Skin epidermis (tissue), 12 donors: ENCODE measurements around the gene SLC27A1.
A peak's percentile ranks its signal among the peaks of the same experiment; 100 is the strongest.
"Not testable (repeated sequence)": the region's sequence is repeated elsewhere in the genome, so short reads cannot be mapped to it uniquely, and the experiment has no call there.

Experiments used
- H3K27ac ChIP-seq, 21 experiments: fragments of 200-600 bp; sonication (generic) in 11 of 21; one replicate each; pipeline ENCODE4 v1.5.0; 2020; ENCODE audit warnings: mild to moderate bottlenecking in 3 of 21, inconsistent platforms in 2 of 21, moderate library complexity in 2 of 21
- H3K4me3 ChIP-seq, 7 experiments: fragments of 200-600 bp; sonication (generic) in 2 of 7; one replicate each; pipeline ENCODE4 v1.5.0; 2020; ENCODE audit warnings: inconsistent platforms in 2 of 7, mild to moderate bottlenecking in 2 of 7, moderate library complexity in 1 of 7

SLC27A1 gene

DNA sequence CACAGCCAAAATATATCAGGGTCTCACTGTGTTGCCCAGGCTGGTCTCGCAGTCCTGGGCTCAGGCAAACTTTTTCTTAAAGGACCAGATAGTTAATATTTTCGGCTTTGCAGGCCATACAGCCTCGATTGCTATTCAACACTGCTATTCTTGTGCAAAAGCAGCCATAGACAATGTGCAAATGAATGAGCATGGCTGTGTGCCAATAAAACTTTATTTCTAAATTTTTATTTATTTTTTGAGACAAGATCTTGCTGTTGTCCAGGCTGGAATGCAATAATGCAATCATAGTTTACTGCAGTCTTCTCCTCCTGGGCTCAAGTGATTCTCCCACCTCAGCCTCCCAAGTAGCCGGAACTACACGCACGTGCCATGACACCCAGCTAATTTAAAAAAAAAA, 32.9 kb downstream of the SLC27A1 start:
- no peak overlapping the region for H3K27ac ChIP-seq
- no peak overlapping the region for H3K4me3 ChIP-seq

DNA sequence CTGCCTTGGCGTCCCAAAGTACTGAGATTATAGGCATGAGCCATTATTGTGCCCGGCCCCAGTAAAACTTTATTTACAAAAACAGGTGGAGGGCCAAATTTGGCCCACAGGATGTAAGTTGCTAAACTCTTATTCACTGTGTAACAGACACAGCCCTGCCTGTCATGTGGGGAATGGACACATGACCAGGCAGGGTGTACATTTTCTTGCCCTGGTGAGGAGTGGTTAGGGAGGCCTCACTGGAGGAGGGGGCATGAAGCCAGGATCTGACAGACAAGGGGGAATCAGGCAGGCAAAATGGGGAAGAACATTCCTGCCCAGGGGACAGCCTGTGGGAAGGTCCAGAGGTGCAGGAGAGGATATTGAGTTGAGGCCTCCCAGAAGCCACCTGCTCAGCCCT, 33.7 kb downstream of the SLC27A1 start:
- Histone ChIP-seq H3K4me3 (no peak overlapping the region), H3K27ac (peak overlapping the region in 5 of 21 experiments; percentile 35 to 67 (median 49))

DNA sequence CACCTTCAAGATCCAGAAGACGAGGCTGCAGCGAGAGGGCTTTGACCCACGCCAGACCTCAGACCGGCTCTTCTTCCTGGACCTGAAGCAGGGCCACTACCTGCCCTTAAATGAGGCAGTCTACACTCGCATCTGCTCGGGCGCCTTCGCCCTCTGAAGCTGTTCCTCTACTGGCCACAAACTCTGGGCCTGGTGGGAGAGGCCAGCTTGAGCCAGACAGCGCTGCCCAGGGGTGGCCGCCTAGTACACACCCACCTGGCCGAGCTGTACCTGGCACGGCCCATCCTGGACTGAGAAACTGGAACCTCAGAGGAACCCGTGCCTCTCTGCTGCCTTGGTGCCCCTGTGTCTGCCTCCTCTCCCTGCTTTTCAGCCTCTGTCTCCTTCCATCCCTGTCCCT, 34.1 kb downstream of the SLC27A1 start:
- Histone ChIP-seq H3K4me3 (no peak overlapping the region), H3K27ac (peak overlapping the region in 7 of 21 experiments; percentile 1 to 72 (median 49))

DNA sequence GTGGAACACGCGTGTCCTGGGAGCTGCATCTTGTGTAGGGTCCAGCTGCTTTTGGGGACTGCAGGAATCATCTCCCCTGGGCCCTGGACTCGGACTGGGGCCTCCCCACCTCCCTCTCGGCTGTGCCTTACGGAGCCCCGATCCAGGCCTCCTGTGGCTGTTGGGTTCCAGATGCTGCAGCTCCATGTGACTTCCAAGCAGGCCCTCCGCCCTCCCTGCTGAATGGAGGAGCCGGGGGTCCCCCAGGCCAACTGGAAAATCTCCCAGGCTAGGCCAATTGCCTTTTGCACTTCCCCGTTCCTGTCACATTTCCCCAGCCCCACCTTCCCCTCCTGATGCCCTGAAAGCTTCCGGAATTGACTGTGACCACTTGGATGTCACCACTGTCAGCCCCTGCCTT, 34.9 kb downstream of the SLC27A1 start:
- H3K4me3 ChIP-seq: no peak overlapping the region
- peak overlapping the region in 11 of 21 experiments; percentile 0 to 72 (median 35) for H3K27ac ChIP-seq

DNA sequence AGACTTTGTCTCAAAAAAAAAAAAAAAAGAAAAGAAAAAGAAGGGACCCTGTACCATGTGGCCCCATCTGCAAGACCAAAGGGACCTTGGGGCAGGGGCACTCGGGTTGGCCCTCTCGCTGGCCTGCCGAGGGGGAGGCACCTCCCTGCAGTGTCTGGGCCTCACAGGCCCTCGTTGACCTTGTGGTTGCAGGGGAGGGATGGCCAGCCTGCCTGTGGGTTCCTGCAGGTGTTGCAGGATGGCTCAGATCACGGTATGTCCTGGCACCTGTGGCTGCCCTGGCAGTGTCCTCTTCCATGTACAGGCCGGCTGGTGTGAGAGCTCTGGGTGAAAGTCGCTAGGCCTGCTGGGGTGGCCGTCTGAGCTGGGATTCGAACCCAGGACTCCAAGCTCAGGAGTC, 36.4 kb downstream of the SLC27A1 start:
- no peak overlapping the region for H3K4me3 ChIP-seq
- H3K27ac ChIP-seq: no peak overlapping the region

DNA sequence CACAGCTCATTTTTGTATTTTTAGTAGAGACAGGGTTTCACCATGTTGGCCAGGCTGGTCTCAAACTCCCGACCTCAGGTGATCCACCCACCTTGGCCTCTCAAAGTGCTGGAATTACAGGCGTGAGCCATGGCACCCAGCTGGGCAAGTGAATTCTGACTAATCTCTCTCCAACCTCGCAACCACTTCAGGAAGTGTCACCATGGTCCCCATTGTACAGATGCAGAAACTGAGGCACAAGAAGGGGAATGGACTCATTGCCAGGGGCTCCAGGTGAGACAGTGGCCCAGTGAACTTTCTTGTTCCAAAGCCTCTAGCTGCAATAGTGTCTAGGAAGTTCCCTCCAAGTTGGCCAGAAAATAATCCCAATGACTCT, 38.2 kb downstream of the SLC27A1 start:
- H3K27ac ChIP-seq: peak overlapping the region in 11 of 21 experiments; percentile 9 to 62 (median 41)

DNA sequence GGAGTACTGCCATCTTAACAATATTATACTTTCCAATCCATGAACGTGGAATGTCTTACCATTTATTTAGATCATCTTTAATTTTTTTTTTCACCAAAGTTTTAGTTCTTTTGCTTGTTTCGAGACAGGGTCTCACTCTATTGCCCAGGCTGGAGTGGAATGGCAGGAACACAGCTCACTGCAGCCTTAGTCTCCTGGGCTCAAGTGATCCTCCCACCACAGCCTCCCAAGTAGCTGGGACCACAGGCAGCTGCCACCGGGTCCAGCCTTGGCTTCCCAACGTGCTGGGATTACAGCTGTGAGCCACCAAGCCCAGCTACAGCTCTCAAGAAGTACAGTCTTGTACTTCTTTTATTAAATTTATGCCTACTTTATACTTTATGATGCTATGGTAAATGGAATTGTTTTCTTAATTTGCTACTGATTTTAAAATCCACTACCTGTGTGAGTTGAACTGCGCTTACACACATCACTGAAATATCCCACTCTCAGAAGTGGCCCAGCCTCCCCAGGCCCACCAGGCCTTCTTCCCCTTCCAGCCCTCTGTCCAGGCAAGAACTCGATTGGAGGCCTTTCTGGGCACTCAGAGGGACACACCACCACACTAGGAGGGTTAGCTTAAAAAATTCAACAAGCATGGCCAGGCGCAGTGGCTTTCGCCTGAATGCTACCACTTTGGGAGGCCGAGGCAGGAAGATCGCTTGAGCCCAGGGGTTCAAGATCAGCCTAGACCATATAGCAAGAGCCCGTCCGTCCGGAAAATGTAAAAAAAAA, 40.1 kb downstream of the SLC27A1 start:
- H3K4me3 ChIP-seq: peak overlapping the region; percentile 58 to 96 (median 90)
- H3K27ac ChIP-seq: peak overlapping the region; percentile 51 to 100 (median 99)

More for the DNA sequence above, 38.2 kb downstream of the SLC27A1 start:
- not testable (repeated sequence) for H3K4me3 ChIP-seq

DNA sequence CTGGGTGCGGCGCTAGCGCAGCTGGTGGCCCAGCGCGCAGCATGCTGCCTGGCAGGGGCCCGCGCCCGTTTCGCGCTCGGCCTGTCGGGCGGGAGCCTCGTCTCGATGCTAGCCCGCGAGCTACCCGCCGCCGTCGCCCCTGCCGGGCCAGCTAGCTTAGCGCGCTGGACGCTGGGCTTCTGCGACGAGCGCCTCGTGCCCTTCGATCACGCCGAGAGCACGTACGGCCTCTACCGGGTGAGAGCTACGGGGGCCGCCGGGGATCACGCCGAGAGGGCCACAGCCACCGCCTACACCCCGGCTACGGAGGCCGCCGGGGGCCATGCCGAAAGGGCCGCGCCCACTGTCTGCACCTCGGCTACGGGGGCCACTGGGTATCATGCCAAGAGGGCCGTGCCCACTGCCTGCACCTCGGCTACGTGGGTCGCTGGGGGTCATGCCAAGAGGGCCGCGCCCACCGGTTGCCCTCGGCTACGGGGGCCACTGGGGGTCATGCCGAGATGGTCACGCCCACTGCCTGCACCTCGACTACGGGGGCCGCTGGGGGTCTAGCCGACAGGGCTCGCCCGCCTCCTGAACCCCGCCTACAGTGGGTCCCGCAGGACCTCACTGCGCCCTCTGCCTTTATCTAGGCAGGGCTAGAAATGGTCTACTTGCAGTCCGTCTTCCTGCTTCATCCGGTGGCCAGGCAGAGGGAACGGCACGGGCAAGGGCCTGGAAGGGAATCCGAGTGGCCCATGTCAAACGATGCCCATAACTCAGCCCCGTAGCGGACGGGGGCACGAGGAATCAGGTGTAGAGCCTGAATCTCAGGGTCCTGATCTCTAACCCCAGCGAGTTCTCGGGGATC, 41.6 kb downstream of the SLC27A1 start:
- Histone ChIP-seq H3K27ac (peak overlapping the region; percentile 94 to 100 (median 99)), H3K4me3 (peak overlapping the region; percentile 58 to 96 (median 90))

DNA sequence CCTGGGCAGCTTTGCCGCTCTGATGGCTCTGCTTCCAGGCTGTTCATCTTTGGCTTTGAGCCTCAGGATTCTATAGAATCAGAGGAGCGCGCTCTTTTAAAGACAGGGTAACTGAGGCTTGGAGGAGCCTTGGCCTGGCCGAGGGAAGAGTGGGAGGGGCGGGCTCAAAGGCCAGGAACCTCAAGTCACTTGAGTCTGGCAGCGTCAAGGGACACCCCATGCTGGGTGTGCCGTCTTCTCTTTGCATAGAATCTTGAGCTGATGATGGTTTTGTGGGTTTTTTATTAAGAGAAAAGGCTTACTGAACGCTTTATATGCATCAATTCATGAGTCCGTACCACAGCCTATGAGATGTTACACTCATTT, 42.2 kb downstream of the SLC27A1 start:
- H3K4me3 ChIP-seq: peak overlapping the region; percentile 58 to 96 (median 90)
- H3K27ac ChIP-seq: peak overlapping the region in 20 of 21 experiments; percentile 94 to 100 (median 99)

DNA sequence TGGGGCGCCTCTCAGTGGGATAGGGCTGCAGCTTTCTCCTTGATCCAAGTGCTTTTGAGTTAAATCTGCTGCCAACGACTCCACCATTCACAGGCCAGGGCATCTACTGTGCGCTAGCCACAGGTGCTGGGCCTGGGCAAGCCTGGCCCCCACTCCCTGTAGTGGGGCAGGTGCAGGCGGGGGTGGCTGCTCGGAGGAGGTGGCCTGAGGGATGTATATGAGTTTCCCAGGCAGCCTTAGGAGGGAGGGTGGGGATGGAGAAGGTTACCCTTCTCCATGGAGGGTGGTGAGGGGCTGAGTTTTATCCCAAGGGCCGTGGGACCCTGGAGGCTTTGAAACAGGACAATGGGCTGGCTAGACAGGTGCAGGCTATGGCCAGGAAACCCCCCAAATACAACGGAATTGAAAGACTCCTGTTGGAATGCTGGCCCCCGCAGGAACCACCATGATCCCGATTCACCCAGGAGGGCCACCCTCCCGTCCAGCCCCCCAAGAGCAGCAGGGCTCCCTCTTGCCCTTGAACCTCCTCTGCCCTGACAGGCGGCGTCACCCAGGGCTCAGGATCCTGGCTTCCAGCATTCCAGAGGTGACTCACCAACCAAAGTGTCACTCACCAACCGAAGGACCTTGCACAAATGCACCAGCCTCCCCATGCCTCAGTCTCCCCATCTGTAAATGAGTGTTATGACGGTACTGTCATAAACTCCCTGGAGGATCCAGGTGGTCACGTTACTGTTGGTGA, 45.3 kb downstream of the SLC27A1 start:
- no peak overlapping the region for H3K27ac ChIP-seq
- H3K4me3 ChIP-seq: no peak overlapping the region

DNA sequence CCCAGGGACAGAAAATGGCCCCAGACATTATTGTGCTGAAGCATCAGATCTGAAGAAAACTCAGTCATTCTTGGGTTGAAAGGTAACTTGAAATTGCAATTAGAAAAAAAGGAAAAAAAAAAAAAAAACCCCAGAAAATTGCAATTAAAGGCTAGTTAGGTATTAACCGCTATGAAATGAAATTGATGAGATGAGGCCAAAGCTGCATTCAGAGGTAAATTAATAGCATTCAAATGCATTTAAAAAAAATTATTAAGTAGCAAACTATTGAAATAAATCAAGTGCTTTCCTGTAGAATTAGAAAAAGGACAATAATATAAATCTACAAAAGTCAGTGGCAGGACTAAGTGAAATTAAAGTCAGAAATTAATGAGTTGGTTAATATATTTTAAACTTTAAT, 47.6 kb downstream of the SLC27A1 start:
- H3K27ac ChIP-seq: no peak overlapping the region
- H3K4me3 ChIP-seq: no peak overlapping the region

DNA sequence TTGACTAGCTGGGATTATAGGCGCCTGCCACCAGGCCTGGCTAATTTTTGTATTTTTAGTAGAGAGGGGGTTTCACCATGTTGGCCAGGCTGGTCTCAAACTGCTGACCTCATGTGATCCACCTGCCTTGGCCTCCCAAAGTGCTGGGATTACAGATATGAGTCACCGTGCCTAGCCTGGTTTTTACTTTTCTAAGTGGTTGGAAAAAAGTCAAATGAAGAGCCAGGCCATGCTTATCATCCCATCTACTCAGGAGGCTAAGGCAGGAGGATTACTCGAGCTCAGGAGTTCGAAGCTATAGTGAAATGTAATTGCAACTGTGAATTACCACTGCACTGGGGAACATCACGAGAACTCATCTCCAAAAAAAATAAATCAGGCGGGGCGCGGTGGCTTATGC, 48.3 kb downstream of the SLC27A1 start:
- not testable (repeated sequence) for H3K27ac ChIP-seq, H3K4me3 ChIP-seq

DNA sequence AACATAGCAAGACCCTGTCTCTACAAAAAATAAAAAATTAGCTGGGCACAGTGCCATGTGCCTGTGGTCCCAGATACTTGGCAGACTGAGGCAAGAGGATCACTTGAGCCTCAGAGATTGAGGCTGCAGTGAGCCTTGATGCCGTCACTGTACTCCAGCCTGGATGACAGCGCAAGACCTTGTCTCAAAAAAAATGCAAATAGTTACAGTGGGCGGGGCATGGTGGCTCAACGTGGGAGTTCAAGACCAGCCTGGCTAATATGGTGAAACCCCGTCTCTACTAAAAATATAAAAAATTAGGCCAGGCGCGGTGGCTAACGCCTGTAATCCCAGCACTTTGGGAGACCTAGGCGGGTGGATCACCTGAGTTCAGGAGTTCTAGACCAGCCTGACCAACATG, 49.6 kb downstream of the SLC27A1 start:
- H3K27ac ChIP-seq: no peak overlapping the region
- no peak overlapping the region for H3K4me3 ChIP-seq

DNA sequence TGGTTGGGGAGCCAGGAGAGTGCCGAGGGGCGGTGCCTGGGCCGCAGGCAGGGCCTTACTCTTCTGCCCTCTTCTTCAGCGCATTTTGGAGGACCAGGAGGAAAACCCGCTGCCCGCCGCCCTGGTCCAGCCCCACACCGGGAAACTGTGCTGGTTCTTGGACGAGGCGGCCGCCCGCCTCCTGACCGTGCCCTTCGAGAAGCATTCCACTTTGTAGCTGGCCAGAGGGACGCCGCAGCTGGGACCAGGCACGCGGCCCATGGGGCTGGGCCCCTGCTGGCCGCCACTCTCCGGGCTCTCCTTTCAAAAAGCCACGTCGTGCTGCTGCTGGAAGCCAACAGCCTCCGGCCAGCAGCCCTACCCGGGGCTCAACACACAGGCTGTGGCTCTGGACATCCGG, 50.5 kb downstream of the SLC27A1 start:
- no peak overlapping the region for H3K27ac ChIP-seq

DNA sequence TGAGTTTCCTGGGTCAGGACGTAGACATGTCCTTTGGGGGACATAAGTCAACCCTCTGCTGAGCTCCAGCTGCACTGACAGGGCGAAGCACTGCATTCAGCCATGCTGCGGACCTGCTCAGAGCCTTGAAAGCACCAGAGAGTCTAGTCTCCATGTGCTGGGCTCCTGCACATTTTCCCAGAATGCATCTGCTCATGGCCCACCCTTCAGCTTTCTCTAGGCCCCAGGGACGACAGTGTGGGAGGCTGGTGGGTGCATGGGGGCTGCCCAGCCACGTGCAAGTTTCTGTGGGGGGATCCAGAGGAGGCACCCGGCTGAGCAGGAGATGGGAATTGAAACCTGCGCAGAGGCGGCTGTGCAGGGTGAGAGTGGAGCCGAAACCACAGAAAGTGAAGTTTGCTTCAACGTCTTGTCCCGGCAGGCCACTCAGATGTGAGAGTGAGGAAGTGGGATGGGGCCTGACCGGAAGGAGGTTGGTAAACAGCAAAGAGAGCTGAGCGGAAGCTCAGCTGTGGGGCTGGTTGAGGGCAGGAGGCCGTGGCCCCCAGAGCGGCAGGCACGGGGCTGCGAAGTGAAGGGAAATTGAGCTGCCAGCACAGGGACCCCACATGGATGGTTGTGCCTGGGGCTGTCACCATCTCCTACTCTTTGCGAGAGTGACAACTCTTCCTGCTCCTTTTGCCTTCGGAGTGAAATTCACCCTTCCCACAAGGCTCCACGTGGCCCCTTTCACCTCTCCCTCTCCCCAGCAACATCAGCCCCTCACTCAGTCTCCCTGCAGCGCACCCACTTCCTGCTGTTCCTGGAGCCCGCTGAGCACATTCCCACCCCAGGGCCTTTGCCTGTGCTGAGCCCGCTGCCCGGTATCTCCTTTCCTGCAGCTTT, 52.9 kb downstream of the SLC27A1 start:
- peak overlapping the region in 16 of 21 experiments; percentile 32 to 89 (median 68) for H3K27ac ChIP-seq
- no peak overlapping the region for H3K4me3 ChIP-seq

More for the DNA sequence above, 50.5 kb downstream of the SLC27A1 start:
- H3K4me3 ChIP-seq: no peak overlapping the region

DNA sequence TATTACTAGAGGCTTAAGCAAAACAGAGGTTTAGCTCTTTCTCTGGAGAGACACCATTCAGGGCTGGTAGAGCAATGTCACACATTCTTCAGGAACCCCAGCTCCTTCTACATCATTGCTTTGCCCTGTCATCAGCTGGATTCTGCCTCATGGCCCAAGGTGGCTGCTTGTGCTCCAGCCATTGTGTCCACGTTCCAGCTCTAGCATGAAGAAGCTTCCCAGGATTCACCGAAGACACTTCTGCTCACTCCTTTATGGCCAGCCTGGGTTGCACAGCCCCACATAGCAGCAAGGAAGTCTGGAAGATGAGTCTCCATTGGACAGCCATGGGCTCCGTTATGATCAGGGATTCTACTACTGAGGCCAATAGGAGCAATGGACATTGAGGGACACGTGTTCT, 54.3 kb downstream of the SLC27A1 start:
- Histone ChIP-seq H3K4me3 (no peak overlapping the region), H3K27ac (no peak overlapping the region)

DNA sequence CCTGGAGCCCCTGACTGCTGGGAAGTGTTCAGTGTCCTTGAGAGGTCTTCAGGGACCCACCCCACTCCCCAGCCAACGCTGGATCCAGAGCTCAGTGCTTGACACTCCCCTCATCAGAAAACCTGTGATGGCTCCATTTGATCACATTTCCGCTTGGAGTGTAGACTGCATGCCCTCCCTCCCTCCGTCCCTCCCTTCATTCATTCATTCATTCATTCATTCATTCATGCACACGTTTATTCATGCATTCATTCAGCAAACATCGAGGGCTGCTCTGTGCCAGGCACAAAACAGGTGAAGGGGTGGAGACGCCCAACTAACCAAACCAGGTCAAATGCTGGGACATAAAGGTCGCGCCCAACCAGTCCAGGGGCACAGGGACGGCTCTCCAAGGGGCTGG, 54.8 kb downstream of the SLC27A1 start:
- H3K27ac ChIP-seq: no peak overlapping the region
- H3K4me3 ChIP-seq: no peak overlapping the region

DNA sequence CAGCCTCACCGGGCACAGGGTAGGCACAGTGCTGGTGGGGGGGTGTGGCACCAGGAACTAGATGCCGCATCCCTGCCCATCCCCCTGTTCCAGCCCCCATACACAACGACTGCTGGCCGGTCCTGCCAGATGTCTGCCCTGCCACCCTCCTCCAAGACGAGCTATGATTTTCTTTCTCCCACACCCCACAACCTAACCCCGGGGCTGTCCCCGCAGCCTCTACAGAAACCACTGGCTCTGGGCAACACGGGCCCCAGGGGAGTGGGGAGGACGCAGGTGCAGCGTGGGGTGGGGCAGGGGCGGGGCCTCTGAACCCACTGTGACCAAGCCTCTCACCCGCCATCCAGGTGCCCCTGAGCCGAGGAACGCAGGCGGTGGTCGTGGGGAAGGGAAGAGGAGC, 56.6 kb downstream of the SLC27A1 start:
- Histone ChIP-seq H3K4me3 (no peak overlapping the region), H3K27ac (peak overlapping the region in 1 of 21 experiments; percentile 66)

DNA sequence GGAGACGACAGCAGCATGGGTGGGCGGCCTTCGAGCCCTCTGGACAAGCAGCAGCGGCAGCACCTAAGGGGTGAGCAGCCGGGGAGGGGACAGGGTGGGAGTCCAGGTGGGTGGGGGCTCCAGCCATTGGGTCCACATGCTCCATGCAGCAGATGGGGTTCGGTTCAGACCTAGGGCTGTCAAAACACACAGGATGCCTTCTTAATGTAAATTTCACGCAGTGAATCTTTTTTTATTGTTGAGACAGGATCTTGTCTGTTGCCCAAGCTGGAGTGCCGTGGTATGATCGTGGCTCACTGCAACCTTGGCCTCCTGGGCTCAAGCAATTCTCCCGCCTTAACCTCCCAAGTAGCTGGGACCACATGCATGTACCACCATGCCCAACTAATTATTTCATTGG, 57.0 kb downstream of the SLC27A1 start:
- H3K27ac ChIP-seq: peak overlapping the region in 1 of 21 experiments; percentile 66
- H3K4me3 ChIP-seq: no peak overlapping the region
